ENCODE data around the gene XXYLT1.
"Not testable (repeated sequence)": the region's sequence is repeated elsewhere in the genome, so short reads cannot be mapped to it uniquely, and the experiment has no call there.

Gene XXYLT1

DNA sequence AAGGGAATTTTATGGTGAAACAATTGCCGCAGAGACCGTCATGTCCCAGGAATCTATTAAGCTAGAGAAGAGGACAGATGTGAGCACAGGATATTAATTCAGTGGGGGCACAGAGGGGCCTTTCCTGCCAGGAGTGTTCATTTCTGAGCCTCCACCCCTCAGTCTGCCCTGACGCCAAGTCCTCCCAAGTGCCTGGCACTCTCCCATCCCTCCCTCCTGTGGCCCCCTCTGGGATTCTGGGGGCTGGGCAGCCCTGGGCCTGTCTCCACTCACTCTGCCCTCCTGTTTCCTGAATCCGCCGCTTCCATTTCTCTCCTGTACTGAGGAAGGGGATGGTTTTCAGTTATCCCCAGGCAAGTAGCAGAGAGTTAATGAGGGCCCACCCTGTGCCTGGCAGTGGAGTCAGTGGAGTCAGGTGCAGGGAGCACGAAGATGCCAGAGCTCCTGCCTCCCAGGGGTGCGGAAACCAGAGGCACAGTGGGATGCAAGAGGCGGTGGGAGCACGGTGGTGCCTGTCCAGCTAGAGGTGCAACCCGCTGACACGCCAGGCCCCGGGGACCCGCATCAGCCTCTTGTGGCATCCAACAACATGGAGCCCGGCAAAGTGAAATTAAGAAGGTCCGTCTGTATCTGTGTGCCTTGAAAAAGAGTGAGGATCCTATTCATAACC lies 212.5 kb downstream of the XXYLT1 start:
- DNase-seq = no peak

- DNase-seq = no peak
Observed at GRCh38 chr3:195057716-195058115, 213.2 kb downstream of the XXYLT1 start.

GRCh38 chr3:195056506-195056905 lies 214.5 kb downstream of the XXYLT1 start:
- no peak for DNase-seq

GRCh38 chr3:195054311-195054710 lies 216.6 kb downstream of the XXYLT1 start:
- no peak for DNase-seq

GRCh38 chr3:195052939-195053338 lies 218.0 kb downstream of the XXYLT1 start:
- no peak for DNase-seq

GRCh38 chr3:195050296-195050695 lies 220.7 kb downstream of the XXYLT1 start:
- DNase-seq = not testable (repeated sequence)

GRCh38 chr3:195048059-195048905 lies 222.7 kb downstream of the XXYLT1 start:
- no peak for DNase-seq

DNA sequence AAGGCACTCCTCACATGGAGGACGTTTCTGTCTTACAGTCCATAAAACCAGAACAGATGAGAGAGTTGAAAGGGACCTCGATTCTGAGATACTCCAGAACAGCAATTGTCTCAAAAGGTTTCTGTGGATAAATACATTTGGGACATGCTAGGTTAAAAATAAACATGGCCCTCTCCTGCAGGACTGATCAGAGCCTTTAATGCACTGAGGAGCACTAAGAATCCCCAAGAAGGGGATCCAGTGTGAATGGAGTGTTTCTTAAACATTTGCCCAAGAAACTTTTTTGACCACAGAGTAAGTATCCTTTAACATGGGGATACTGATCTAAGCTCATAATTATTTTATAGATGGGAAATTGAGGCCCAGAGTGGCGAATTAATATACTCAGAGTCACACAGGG lies 223.4 kb downstream of the XXYLT1 start:
- no peak for DNase-seq

- no peak for DNase-seq
Observed at GRCh38 chr3:195046441-195046840, 224.5 kb downstream of the XXYLT1 start.

- no peak for DNase-seq
Observed at GRCh38 chr3:195045481-195046210, 225.3 kb downstream of the XXYLT1 start.

DNA sequence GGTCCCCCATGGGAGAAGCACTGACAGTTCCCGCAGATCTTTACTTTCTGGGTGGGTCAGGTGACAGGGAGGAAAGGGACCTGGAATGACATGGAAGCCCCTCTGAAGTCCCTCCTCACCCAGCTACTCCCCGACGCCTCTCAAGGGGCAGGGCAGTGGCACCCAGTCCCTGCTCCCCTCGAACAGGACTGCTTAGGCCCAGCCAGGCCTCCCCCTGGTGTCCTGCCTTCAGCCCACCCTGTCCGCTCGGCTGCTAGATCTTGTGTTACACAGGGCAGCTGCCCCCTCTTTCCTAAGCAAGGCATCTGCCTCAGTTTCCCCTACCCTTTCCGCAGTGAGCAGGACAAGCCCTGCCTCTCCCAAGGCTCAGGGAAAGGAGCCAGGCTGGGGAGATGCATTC lies 226.5 kb downstream of the XXYLT1 start:
- no peak for DNase-seq

GRCh38 chr3:195043607-195044339 lies 227.2 kb downstream of the XXYLT1 start:
- DNase-seq = no peak

- no peak for DNase-seq
Observed at GRCh38 chr3:195042743-195043606, 228.0 kb downstream of the XXYLT1 start.

GRCh38 chr3:195041871-195042742 lies 228.9 kb downstream of the XXYLT1 start:
- no peak for DNase-seq

DNA sequence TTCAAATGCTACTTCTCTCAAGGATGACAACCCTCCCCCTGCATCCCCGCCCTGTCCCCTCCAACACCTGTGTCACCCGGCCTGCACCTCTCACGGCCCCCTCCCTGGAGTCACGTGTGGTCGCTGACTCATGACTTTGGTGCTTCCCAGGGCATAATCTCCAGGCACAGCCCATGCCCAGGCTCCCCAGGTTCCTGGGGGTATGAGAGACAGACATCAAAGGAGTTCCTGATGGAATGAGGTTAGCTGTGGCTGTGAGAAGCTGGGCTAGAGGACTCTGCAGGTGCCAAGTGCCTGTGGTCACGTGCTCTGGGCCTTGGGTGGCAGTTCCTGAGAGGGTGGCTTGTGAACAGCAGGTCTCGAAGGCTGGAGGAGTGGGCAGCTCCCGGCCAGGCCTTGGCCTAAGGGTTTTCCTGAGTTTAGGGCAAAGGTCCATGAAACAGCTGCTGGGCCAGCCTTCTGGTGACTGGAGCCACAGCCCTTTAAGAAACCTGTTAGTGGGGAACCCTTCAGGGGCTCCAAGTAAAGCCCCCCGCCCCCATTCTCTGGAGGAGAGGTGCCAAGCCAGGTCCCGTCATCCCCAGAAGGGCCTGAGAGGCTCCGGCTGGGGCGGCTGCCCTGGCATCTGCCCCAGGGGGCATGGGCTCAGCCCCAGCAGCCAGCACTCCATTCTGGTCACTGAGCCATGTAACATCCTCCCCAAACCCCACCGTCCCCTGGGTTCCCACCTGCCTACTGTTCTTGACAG lies 230.0 kb downstream of the XXYLT1 start:
- no peak for DNase-seq

DNA sequence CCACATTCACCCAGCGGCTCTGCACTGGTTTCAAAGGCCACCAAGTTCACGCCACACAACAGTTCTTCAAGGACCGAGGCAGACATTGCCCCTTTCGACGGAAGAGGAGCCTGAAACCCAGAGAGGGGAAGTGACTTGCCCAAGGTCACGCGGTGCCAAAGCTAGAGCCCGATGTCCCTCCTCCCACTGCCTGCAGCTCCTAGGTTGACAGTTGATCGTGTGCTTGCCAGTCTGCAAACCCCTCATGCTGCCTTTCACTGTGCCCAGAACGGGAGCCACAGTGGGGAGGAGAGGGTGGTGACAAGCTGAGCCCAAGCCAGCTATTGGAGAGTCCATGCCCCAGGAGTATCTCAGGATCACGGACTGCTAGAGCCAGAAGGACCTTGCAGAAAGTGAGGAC lies 230.9 kb downstream of the XXYLT1 start:
- DNase-seq = no peak

- DNase-seq = no peak
Observed at GRCh38 chr3:195039180-195039843, 231.6 kb downstream of the XXYLT1 start.

DNA sequence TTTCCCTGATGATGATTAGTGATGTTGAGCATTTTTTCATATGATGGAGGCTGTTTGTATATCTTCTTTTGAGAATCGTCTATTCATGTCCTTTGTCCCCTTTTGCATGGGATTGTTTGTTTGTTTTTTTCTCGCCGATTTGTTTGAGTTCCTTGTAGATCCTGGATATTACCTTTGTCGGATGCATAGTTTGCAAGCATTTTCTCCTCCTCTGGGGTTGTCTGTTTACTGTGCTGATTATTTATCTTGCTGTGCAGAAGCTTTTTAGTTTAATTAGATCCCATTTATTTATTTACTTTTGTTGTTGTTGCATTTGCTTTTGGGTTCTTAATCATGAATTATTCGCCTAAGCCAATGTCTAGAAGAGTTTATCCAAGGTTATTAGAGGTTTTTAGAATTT lies 232.8 kb downstream of the XXYLT1 start:
- no peak for DNase-seq

GRCh38 chr3:195037586-195037985 lies 233.4 kb downstream of the XXYLT1 start:
- DNase-seq = not testable (repeated sequence)

- no peak for DNase-seq
Observed at GRCh38 chr3:195036974-195037373, 234.0 kb downstream of the XXYLT1 start.

Data from eye (tissue), 1 donor.